Erythroblast (primary cell): ENCODE data around the gene PLCB4.
"Not testable (repeated sequence)": the region's sequence is repeated elsewhere in the genome, so short reads cannot be mapped to it uniquely, and the experiment has no call there.

Source experiments
- DNase-seq, 2 experiments: peaks; one replicate each; lab custom pipeline; 2025; lab: John Stamatoyannopoulos, UW
- GATA1 ChIP-seq: IDR thresholded peaks from 2 replicates; pipeline ENCODE4 v1.6.1; 2011; ENCODE audit warnings: low read depth, mild to moderate bottlenecking, control low read depth, low read length, moderate library complexity
- POLR2A ChIP-seq: IDR thresholded peaks from 2 replicates; pipeline ENCODE4 v1.6.1; 2011; ENCODE audit warnings: mild to moderate bottlenecking, low read length

Gene PLCB4

GRCh38 chr20:9038791-9039535, 29.9 kb upstream of the PLCB4 start:
- TF ChIP-seq POLR2A (no peak), GATA1 (no peak)
- DNase-seq: no peak

GRCh38 chr20:9040863-9041524, 27.9 kb upstream of the PLCB4 start:
- TF ChIP-seq GATA1 (no peak), POLR2A (no peak)
- no peak for DNase-seq

GRCh38 chr20:9043364-9043763, 25.5 kb upstream of the PLCB4 start:
- TF ChIP-seq POLR2A: no peak
- TF ChIP-seq GATA1: no peak
- DNase-seq: no peak

GRCh38 chr20:9047928-9048327, 21.0 kb upstream of the PLCB4 start:
- not testable (repeated sequence) for DNase-seq

GRCh38 chr20:9051508-9051907, 17.4 kb upstream of the PLCB4 start:
- DNase-seq: no peak
- TF ChIP-seq POLR2A (no peak), GATA1 (no peak)

GRCh38 chr20:9052136-9052535, 16.8 kb upstream of the PLCB4 start:
- TF ChIP-seq GATA1: no peak
- no peak for TF ChIP-seq POLR2A
- no peak for DNase-seq

GRCh38 chr20:9053108-9053507, 15.8 kb upstream of the PLCB4 start:
- no peak for DNase-seq
- no peak for TF ChIP-seq GATA1
- TF ChIP-seq POLR2A: no peak

GRCh38 chr20:9054176-9054575, 14.7 kb upstream of the PLCB4 start:
- TF ChIP-seq GATA1 (no peak), POLR2A (no peak)
- no peak for DNase-seq

GRCh38 chr20:9059931-9060330, 9.0 kb upstream of the PLCB4 start:
- DNase-seq: no peak
- no peak for TF ChIP-seq POLR2A
- no peak for TF ChIP-seq GATA1

GRCh38 chr20:9061434-9061833, 7.5 kb upstream of the PLCB4 start:
- no peak for TF ChIP-seq POLR2A
- TF ChIP-seq GATA1: no peak

GRCh38 chr20:9062066-9062465, 6.8 kb upstream of the PLCB4 start:
- DNase-seq: no peak
- TF ChIP-seq GATA1: no peak
- no peak for TF ChIP-seq POLR2A

More at GRCh38 chr20:9061434-9061833, 7.5 kb upstream of the PLCB4 start:
- DNase-seq: no peak

- TF ChIP-seq GATA1 (no peak), POLR2A (no peak)
- DNase-seq: no peak
Measured at GRCh38 chr20:9066191-9066590, 2.7 kb upstream of the PLCB4 start.

- no peak for TF ChIP-seq GATA1
- no peak for TF ChIP-seq POLR2A
- DNase-seq: no peak
Measured at GRCh38 chr20:9068233-9068801, 570 bp upstream of the PLCB4 start.

- no peak for TF ChIP-seq GATA1
- no peak for TF ChIP-seq POLR2A
- no peak for DNase-seq
Measured at GRCh38 chr20:9070304-9070703, 1.4 kb downstream of the PLCB4 start.

GRCh38 chr20:9071976-9072726, 3.3 kb downstream of the PLCB4 start:
- TF ChIP-seq GATA1 (no peak), POLR2A (no peak)
- no peak for DNase-seq
